HG03342 (cell line): ENCODE measurements around the gene KRT33B.
"Not testable (repeated sequence)": the region's sequence is repeated elsewhere in the genome, so short reads cannot be mapped to it uniquely, and the experiment has no call there.

Source experiments
- ATAC-seq: cut with Tn5 transposase; IDR thresholded peaks from one replicate; pipeline ENCODE4 v1.9.1; 2021; ENCODE audit warnings: mild to moderate bottlenecking, moderate library complexity; ENCODE audit not compliant: unreplicated experiment

The KRT33B gene

GRCh38 chr17:41369713-41370112 lies at the start of gene KRT33B:
Gene KRT33B (minus strand): TSS chr17:41369813. CDS start chr17:41369750, 63 bp downstream.
- no peak for ATAC-seq

GRCh38 chr17:41418116-41418860 lies 48.7 kb upstream of the KRT33B start:
- no peak for ATAC-seq

- ATAC-seq, result no peak
Measured at GRCh38 chr17:41417576-41418015, 48.0 kb upstream of the KRT33B start.

GRCh38 chr17:41417127-41417526 lies 47.5 kb upstream of the KRT33B start:
- ATAC-seq, result no peak

- ATAC-seq, result no peak
Measured at GRCh38 chr17:41416479-41416878, 46.9 kb upstream of the KRT33B start.

- ATAC-seq, result no peak
Measured at GRCh38 chr17:41415833-41416335, 46.3 kb upstream of the KRT33B start.

- ATAC-seq, result no peak
Measured at GRCh38 chr17:41415411-41415810, 45.8 kb upstream of the KRT33B start.

GRCh38 chr17:41413982-41414381 lies 44.4 kb upstream of the KRT33B start:
- ATAC-seq, result no peak

- ATAC-seq, result no peak
Measured at GRCh38 chr17:41413353-41413957, 43.8 kb upstream of the KRT33B start.

GRCh38 chr17:41411072-41411840 lies 41.6 kb upstream of the KRT33B start:
- no peak for ATAC-seq

- no peak for ATAC-seq
Measured at GRCh38 chr17:41407226-41407625, 37.6 kb upstream of the KRT33B start.

- no peak for ATAC-seq
Measured at GRCh38 chr17:41406205-41406604, 36.6 kb upstream of the KRT33B start.

GRCh38 chr17:41404024-41404671 lies 34.5 kb upstream of the KRT33B start:
- no peak for ATAC-seq

- no peak for ATAC-seq
Measured at GRCh38 chr17:41403404-41404023, 33.9 kb upstream of the KRT33B start.

- no peak for ATAC-seq
Measured at GRCh38 chr17:41402161-41402560, 32.5 kb upstream of the KRT33B start.

- ATAC-seq, result no peak
Measured at GRCh38 chr17:41396996-41397660, 27.5 kb upstream of the KRT33B start, which contains the start of gene KRT31. Gene KRT31 (minus strand): TSS chr17:41397608. CDS start chr17:41397539, 69 bp downstream.

GRCh38 chr17:41396340-41396739 lies 26.7 kb upstream of the KRT33B start:
- no peak for ATAC-seq

- no peak for ATAC-seq
Measured at GRCh38 chr17:41395611-41396010, 26.0 kb upstream of the KRT33B start.

GRCh38 chr17:41395044-41395443 lies 25.4 kb upstream of the KRT33B start:
- not testable (repeated sequence) for ATAC-seq
